HG02852 (cell line): ENCODE data around the gene GDF7.

Experiments
- ATAC-seq: cut with Tn5 transposase; IDR thresholded peaks from one replicate; pipeline ENCODE4 v1.9.1; 2021; ENCODE audit warnings: mild to moderate bottlenecking, moderate library complexity; ENCODE audit not compliant: unreplicated experiment

The GDF7 gene

DNA sequence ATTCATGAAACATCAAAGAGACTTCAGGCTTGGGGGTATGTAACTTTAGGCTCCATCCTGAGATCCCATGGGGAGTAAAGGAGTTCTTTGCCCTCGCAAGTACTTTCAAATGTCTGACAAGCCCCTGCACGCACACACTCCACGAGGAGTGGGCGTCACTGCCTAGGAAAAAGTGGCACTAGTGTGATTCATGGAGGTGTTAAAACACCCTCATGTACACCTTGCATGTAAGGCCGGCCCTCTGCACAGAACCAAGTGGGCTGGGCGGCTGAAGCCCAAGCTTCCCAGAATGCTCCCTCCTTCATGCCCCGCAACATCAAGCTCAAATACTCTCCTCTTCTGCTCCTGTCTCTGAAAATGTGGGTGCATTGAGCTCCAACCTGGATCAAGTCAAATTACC is 23.9 kb upstream of the GDF7 start:
- no peak for ATAC-seq

DNA sequence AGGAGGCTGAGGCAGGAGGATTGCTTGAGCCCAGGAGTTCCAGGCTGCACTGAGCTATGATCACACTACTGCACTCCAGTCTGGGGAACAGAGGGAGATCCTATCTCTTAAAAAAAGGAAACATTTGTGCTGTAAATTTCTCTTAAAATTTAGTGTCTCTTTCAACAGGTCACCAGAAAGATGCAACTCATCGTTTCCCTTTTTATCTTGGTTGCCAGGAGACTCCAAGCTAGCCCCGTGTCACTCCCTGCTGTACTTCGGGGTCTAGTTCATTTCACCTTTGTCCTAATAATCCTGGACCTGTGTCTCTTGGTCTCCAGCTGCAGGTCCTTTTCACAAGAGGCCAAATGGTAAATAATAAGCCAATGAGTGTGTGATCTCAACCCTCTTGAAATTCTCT is 23.1 kb upstream of the GDF7 start:
- ATAC-seq: no peak

DNA sequence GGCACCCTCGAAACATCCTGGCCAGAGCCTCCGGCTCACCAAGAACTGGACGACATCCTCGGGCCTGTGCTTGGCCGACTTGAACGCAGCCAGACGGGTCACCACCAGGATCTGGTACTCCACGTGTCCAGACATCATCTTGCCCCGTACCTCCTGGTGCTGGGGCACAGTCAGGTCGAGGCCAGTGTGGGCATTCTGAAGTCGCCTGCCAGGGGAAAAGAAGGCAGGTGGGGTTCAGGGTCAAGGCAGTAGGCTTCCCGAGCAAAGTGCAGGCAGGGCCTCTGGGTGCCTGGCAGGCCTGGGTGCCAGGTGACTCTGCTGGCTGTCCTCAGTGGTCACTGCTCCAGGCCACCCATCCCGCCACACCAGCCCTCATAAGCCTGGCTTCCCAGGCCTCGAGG is 21.6 kb upstream of the GDF7 start:
- no peak for ATAC-seq

DNA sequence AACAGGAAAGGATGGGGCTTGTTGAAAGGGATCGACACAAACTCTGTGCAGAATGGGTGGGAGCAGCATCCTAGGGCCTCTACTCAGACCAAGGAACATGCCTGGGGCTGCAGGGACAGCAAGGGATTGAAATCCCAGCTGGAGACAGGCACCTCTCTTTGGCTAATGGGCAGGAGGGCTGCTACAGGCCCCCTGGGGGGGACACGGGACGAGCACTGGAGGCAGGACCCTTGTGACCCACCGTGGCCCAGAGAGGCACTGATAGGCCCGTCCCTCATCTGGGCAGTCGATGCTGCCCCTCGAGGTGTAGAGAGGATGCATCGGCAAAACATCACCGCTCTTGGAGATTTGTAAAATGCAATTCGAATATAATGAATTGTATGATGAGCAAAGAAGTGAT is 21.2 kb upstream of the GDF7 start:
- ATAC-seq: no peak

DNA sequence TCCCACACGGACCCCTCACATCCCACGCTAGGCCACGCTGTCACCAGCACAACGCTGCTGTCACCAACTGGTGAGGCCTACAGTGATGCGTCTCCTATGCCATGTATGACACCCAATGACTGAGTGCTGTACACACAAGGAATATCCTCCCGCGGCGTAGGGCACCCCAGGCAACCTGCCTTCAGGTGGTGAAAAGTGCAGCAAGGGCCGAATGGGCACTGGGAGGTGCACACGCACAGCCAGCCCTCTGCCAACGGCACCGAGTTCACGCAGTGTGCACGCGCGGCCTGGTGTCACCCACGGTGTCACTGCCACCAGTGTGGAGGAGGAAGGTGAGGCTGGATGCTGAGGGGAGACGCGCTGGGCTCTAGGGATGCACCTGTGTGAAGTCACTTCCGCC is 20.5 kb upstream of the GDF7 start:
- ATAC-seq: no peak

DNA sequence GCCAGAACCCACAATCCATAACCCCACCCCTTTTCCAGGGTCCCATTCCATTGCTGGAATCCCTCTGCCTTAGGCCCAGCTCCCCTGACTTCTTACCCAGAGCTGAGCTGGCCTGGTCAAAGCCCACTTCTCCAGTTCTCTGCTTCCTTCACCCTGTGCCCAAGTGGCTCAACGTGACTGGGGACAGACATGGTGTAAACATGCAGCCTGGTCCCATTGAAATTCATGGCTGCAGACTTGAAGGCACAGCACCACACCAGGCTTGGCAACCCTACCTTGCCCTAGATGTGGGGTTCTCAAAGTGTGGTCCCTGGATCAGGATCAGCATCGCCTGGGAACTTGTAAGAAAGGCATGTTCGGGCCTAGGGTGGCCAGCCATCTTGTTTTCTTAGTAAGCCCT is 19.7 kb upstream of the GDF7 start:
- no peak for ATAC-seq

DNA sequence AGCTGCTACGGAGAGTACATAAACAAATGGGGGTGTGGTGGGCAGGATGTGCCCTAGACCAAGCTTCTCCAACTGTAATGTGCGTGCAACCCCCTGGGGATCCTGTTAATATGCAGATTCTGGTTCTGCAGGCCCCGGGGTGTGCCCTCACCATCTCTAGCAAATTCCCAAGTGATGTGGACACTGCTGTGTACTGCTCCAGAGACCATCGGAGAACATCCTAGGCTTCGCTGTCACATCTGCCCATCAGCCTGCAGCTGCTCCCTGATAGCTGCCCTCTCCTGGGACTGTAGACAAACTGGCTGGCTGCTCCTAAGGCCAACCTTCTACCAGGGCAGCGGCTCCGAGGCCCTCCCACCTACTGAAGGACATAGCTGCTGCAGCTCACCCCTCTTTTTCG is 19.2 kb upstream of the GDF7 start:
- ATAC-seq: no peak

DNA sequence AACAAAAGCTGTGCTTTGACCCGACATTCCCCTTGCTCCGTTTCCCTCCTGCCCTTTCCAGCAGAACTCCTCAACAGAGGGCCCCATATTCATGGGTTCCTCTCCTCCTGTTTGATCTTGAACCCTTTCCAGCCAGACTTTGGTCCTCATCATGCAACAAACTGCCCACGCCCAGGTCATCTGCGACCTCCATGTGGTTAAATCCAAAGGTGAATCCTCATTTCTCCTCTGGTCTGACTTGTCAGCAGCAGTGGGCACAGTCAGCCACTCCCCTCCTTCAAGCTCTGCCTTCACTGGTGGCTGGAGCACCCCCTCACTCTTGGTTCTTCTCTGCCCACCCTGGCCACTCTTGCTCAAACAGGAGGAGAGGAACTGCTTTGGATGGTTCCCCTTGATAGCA is 18.7 kb upstream of the GDF7 start:
- ATAC-seq: no peak

DNA sequence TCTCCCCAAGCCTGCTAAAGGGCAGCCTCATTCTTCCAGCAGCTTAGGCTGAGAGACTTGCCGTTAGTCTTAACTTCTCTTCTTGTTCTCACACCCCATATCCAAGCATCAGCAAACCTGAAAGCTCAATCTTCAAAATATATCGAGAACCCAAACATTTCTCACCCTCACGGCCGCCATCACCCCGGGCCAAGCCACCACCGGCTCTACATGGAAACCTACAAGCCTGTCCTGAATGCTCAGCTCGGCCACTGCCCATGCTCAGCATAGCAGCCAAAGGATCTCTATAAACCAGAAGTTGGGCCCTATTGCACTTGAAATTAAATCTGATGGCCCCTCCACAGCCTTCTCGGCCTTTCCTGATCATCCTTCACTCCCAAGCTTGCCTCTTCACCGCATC is 18.1 kb upstream of the GDF7 start:
- ATAC-seq: no peak

DNA sequence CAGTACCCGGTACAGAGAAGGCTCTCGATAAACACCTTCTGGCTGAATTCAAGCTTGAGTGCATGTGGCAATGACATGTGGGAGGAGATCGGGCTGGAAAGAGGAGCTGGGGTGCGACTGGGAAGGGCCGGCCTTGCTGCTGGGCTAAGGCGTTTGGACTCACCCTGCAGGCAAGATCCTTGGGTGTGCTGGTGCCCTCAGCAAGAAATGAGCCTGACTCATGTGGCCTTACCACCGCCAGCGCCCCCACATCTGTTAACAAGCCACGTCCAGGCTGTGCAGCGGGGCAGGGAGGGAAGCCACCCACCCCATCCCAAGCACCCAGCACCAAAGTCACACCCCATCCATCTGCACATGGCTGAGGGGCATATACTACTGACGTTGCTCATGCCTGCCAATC is 17.4 kb upstream of the GDF7 start:
- no peak for ATAC-seq

DNA sequence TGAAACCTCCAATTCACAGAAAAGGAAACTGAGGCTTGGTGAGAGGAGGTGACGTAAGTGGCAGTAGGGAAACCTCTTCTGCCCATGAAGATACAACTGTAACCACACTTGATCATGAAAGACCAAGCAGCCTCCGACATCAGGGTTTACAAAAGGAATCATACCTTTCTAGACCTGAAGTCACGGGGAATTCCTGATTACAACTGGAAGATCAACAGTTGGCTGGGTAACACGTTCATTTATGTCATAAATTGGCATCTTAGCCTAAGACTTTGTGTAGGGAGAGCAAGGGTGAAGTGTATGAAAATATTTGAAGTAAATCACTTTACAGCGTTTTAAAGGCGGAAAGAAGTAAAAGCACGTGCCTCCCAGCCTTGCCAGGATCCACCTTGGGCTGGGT is 17.0 kb upstream of the GDF7 start:
- no peak for ATAC-seq

DNA sequence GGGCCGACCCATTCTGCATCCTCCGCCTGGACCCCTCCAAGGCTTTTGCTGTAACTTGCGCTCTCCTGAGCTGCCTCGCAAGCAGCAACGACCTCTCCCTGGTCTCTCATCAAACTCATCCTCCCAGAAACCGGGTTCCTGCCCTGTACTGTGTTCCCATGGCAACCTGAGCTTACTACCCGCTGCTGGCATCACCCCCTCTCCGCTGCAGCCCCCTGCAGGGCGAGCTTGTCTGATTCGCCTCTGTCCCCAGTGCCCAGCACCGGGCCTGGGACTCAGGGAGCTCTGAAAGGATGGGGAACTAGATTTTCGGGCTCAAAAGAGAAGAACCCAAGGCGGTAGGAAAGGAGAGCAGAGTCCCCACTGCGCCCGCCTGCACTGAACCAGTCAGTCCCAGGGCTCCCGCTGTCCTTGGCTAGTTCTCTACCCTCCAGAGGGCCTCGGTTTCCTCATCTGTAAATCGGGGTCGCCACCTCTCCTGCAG is 16.5 kb upstream of the GDF7 start:
- ATAC-seq: no peak

DNA sequence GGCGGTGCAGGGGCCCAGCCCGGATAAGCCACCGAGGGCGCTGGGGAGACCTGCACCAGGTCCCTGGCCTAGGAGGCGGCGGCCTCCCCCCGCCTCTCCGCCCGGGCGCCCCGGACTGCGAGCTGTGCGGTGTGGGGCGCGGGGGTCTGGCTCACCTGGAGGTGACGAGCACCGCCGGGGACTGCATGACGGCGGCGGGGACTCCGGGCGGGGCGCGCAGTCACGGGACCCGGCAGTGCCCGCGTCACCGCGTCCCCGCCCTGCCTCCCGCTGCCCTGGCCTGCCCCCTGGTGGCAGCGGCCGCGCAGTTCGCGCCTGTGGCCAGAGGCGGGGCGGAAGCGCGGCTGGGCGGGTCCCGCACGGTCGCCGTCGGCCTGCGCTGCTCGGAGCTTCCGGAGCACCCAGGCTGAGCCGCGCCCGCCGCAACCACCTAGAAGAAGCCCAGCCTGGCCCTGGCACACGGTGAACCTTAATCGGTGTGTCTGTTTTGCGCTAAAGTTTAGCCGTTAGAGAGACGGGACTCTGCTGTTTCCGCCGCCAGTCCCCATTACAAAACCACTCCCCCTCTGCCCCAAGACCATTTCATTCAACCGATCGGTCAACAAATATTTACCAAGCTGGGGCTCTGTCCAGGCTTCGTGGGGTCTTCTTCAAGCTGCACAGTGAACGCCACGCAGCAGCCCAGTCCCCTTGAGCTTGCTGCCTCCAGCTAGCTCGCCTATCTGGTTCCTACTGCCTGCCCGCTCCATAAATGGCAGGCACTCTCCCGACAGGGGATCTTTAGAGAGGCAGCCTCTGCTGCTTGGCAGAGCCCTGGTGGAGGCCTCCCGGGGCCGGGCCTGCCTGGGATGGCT is 15.8 kb upstream of the GDF7 start, which contains the start of gene HS1BP3:
HS1BP3 (minus strand) TSS at position 222 of the 854 bp plus-strand sequence; CDS start at position 187, 35 bp downstream.
- ATAC-seq: peak; percentile 94

DNA sequence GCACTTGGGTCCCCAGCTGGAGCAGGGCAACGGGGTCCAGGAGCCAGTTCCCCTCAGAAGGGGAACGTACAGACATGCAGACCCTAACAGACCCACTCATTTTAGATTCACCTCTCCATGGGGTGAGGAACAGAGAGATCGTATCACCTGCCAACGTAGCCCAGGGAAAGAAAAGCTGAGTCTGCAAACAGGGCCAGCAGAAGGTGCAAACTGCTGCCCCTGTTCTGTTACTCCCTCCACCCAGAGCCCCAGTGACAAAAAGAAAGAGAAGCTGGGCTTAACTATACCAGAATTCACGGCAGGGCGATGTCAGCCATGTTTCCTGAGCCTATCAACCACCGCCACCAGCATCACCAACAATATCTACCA is 15.2 kb upstream of the GDF7 start:
- ATAC-seq: no peak

DNA sequence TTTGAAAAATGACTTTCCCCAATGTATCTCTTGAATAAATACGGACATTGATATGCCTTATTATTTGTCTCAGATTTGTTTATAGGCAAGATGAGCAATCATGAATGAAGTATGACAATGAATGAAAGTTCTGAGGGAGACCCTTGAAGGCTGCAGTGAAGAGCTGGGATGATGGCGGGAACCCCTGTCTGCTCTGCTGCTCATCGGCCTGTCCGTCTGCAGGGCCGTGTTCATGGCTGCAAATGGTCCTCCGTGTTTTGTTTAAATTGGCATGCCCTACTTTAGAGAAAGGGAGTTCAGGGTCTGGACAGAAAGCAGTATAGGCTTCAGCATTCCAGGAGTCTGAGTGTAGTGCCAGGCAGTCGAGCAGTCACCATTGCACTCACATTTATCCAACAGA is 14.8 kb upstream of the GDF7 start:
- no peak for ATAC-seq

DNA sequence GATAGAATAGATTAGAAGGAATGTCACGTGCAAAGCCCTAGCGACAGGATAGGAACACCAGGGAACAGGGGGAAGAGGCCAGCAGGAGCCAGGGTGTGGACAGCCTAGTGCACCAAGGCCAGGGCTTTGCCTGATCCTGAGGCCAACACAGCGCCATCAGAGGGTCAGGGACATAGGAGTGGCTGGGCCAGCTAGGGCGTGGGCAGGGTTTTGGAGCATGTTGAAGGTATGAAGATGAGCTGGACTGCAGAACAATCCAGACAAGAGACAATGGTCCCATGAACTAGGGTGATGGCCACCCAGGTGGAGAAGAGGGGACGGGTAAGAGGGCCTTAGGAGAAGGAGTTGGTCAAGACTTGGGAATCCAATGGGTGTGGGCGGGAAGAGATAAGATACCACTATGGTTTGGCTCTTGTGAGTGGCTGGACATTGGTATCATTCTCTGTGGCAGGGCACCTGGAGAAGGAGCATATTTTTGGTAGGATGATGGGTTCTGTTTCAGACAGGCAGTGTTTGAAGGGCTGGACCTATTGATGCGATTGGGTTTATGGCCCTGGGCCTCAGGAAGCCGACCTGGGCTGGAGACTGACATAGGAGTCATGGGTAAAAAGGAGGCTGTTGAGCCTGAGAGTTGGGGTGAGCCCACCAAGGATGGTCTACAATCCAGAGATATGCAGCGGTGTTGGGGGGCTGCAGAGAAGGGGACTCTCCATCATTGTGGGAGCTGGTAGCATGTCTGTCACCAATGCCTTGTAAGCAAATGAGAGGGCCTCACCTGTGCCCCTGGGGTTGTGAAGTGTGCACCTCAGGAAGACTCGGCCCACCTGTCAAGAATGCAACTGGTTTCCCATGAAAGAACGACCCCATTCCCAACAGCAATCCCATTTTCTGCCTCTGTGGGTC is 14.0 kb upstream of the GDF7 start:
- ATAC-seq: no peak

DNA sequence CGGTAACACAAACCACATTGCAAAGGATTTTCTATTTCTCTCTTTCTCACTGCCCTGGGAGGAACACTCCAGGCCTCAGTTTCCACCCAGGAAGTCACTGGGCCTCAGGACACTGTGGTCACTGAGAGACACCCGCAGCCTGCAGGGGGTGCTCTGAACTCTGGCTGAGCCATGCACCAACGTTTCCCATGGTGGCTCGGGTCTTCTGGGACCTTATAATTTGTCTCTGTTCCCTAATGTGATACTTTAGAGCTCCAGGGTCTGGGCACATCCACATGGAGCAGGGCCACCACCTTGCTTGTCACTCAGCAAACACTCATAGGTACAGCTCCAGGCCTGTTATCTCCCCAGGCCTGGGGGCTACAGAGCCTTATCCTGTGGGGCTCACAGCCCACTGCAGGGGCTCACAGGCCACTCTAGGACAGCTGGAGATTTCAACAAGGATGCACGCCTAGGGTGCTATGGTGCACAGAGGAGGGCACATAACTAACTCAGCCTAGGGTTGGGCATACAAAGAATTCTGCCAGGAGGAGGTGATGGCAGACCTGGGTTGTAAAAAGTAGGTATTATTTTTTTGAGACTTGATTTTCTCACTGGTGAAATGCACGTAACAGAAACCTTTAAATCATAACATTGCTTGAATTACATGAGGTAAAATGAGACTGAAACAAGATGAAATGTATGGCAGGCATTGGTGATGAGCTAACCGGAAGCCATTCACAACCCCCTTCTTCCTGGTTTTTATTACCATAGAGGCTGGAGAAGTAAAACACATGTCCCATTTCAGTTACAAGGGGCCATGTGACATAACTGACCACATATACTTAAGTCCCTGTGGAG is 13.0 kb upstream of the GDF7 start:
- ATAC-seq: no peak

DNA sequence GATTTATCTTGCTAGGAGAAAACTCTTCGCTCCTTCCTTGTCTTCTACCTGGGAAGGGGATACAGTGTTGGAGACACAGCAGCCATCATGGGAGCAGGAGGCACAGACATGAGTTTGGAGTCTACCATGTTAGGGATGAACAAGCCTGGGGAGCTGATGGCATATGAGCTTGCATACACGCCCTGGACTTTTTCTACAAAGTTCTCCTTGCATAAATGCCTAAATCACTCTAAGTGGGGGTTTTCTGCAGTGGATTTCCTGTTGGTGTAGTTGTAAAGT is 12.5 kb upstream of the GDF7 start:
- no peak for ATAC-seq

DNA sequence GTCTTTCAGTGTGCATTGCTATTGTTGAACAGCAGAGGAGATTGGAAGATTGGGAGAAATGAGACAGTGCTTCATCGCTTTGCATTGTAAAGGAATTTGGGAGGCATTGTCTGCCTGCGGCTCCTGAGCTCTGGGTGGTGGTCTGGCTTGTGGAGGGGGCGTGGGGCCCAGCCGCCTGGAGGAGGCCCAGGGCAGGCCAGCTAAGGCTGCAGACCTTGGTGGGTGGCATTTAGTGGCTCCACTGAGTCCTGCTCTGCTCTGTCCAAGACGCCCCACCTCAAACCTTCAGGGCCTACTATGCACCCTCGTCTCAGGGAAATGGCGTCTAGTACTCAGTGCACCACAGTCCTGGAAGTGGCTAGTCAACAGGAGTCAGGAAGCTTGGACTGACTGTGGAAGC is 10.4 kb upstream of the GDF7 start:
- no peak for ATAC-seq

DNA sequence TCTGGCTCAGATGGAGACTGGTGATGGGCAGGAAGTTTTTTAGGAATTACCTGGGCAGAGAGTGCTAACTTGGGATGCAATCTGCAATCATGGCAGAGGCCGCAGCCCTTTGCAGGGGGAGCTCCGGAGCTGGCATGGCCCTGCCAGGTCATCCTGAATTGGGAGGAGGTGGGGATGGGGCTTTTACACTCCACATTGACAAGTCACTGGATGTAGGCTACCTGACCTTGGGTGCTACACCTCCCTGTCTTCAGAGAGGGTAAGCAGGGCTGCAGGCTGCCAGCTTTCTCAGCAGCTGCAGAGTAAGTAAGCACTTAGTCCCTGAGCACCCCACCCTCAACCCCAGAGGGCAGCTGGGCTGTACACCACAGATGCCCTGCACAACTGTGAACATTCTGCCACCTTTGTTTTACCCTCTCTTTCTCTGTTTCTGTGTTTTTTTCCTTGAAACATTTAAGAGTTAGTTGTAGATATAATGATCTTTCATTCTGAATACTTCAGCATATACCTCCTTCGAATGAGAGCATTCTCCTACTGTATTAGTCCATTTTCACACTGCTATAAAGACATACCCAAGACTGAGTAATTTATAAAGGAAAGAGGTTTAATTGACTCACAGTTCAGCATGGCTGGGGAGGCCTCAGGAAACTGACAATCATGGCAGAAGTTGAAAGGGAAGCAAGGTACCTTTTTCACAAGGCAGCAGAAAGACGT is 9.3 kb upstream of the GDF7 start:
- no peak for ATAC-seq
